Sigmoid colon (tissue), 7 donors: ENCODE measurements around the gene PPP1R12B. TPM values are rescaled to one million over a fixed set of nuclear protein-coding genes. Genes with fewer than 3 reads are reported as not detected.
"Not testable (repeated sequence)": the region's sequence is repeated elsewhere in the genome, so short reads cannot be mapped to it uniquely, and the experiment has no call there.

ENCODE experiments used
- DNase-seq: peaks from one replicate; pipeline ENCODE4 v3.0.0-alpha.2; 2019
- H3K27ac ChIP-seq, 4 donors: fragments of 200-600 bp; sonication (generic); one replicate each; pipeline ENCODE4 v1.5.1; 2016 to 2019; ENCODE audit warnings: mild to moderate bottlenecking in 1 of 4
- H3K27me3 ChIP-seq, 3 donors: fragments of 200-600 bp; sonication (generic); one replicate each; pipeline ENCODE4 v1.5.1; 2019; ENCODE audit warnings: mild to moderate bottlenecking in 1 of 3
- H3K36me3 ChIP-seq, 4 donors: fragments of 200-600 bp; sonication (generic); one replicate each; pipeline ENCODE4 v1.5.1; 2016 to 2019
- H3K4me1 ChIP-seq, 4 donors: fragments of 200-600 bp; sonication (generic); one replicate each; pipeline ENCODE4 v1.5.1; 2017 to 2019
- H3K4me3 ChIP-seq, 4 donors: fragments of 200-600 bp; sonication (generic); one replicate each; pipeline ENCODE4 v1.5.1; 2017 to 2019; ENCODE audit warnings: mild to moderate bottlenecking in 2 of 4, moderate library complexity in 1 of 4
- H3K9me3 ChIP-seq, 4 donors: fragments of 200-600 bp in 3 of 4; sonication (generic) in 3 of 4; one replicate each; pipeline versions ENCODE4 v1.5.1 to v1.6.1; 2013 to 2019
- CTCF ChIP-seq, 4 experiments: fragments of 450-650 bp in 3 of 4; fragments of 200-600 bp in 1 of 4; IDR thresholded peaks; one replicate each; pipeline ENCODE4 v1.5.1; 2016 to 2019; ENCODE audit warnings: antibody characterized with exemption in 4 of 4, mild to moderate bottlenecking in 3 of 4, moderate library complexity in 2 of 4
- EP300 ChIP-seq, 4 donors: sonication (generic); formaldehyde crosslinking; IDR thresholded peaks; one replicate each; pipeline ENCODE4 v1.6.1; 2017; ENCODE audit warnings: antibody characterized with exemption in 4 of 4
- POLR2A ChIP-seq, 2 donors: fragments of 450-650 bp; IDR thresholded peaks; one replicate each; pipeline ENCODE4 v1.6.1; 2016; ENCODE audit warnings: antibody characterized with exemption in 2 of 2, mild to moderate bottlenecking in 2 of 2, moderate library complexity in 2 of 2
- POLR2AphosphoS5 ChIP-seq, 4 donors: sonication (generic); formaldehyde crosslinking; IDR thresholded peaks; one replicate each; pipeline ENCODE4 v1.6.1; 2017; ENCODE audit warnings: antibody characterized with exemption in 4 of 4
- WGBS, 2 donors: extraction: QIAGEN DNeasy Blood & Tissue Kit; methylation state at CpG; one replicate each; pipeline ENCODE4 v1.1.7; 2013; 5-methylcytosine and 5-hydroxymethylcytosine counted together
- intact Hi-C: fragments of 100-400 bp; cut with DNase I; formaldehyde crosslinking; loops from one replicate; pipeline ENCODE4 v1.15.1; 2023
- polyA plus RNA-seq, 3 donors: library from polyadenylated mRNA; stranded (reverse); fragments of 200-250 nt; gene quantifications; one replicate each; pipeline ENCODE4 v1.2.3, GENCODE V29; 2013
- total RNA-seq, 4 donors: library from RNA; depleted of rRNA; stranded (reverse); fragments of >200 nt; gene quantifications; one replicate each; pipeline ENCODE4 v1.1.0, GENCODE V29; 2016
- donor health status: healthy with polysubstance abuse.
- donor health status: Bipolar disorder and iron deficiency.
- donor health status: healthy.

PPP1R12B gene
- total and polyA plus RNA-seq, 7 donors, result 5.3 to 995 (median 493) TPM

GRCh38 chr1:202501281-202501680 is 152.8 kb downstream of the PPP1R12B start:
- H3K4me1 ChIP-seq, result peaks cover 0 to 62% (median 22%) of the 10 kb centered on the region in 4 donors
- H3K36me3 ChIP-seq, result peaks cover 0 to 6% (median 0%) of the 10 kb centered on the region in 4 donors
- peak in 3 of 4 experiments; percentile 45 to 63 (median 47) for TF ChIP-seq CTCF (IDR thresholded peaks at IDR 0.05)
- no peak for TF ChIP-seq POLR2A (IDR thresholded peaks at IDR 0.05)
- DNase-seq, result no peak
- intact Hi-C loops, result loop anchor here (2.0 to 5.0 kb wide), 3 partner anchors 72 to 116 kb away; no protein-coding TSS in a partner anchor
- H3K9me3 ChIP-seq, result no peaks in the 10 kb centered on the region
- no peak overlapping the region for H3K4me3 ChIP-seq
- peak overlapping the region in 3 of 4 donors; percentile 58 to 93 (median 92) for H3K27ac ChIP-seq
- WGBS, 2 donors, result 50 to 73% methylated on average over 2 of the region's 2 CpGs
- H3K27me3 ChIP-seq, result no peaks in the 10 kb centered on the region

- Histone ChIP-seq H3K9me3 (no peaks in the 10 kb centered on the region), H3K27ac (peak overlapping the region; percentile 89 to 93 (median 91)), H3K36me3 (no peaks in the 10 kb centered on the region), H3K4me3 (peak overlapping the region in 3 of 4 donors; percentile 15 to 37 (median 26)), H3K27me3 (no peaks in the 10 kb centered on the region), H3K4me1 (peaks cover 0 to 66% (median 29%) of the 10 kb centered on the region in 4 donors)
- TF ChIP-seq POLR2AphosphoS5 (IDR thresholded peaks at IDR 0.05) (peak in 1 of 4 donors; percentile 12), POLR2A (IDR thresholded peaks at IDR 0.05) (no peak), EP300 (IDR thresholded peaks at IDR 0.05) (peak in 2 of 4 donors; percentile 3 to 15)
- WGBS, 2 donors, result 80 to 85% methylated on average over 4 of the region's 4 CpGs
- no peak for DNase-seq
- intact Hi-C loops, result loop anchor here (5.0 kb wide), 1 partner anchor 37 kb away; no protein-coding TSS in a partner anchor
These were observed 156.9 kb downstream of the PPP1R12B start for GRCh38 chr1:202505356-202505755.

- 59 to 69% methylated on average over 6 of the region's 6 CpGs for WGBS, 2 donors
- peak; percentile 18 to 79 (median 67) for TF ChIP-seq POLR2AphosphoS5 (IDR thresholded peaks at IDR 0.05)
- TF ChIP-seq EP300 (IDR thresholded peaks at IDR 0.05), result peak in 1 of 4 donors; percentile 54
- Histone ChIP-seq H3K4me3 (peak overlapping the region in 2 of 4 donors; percentile 26 to 37), H3K4me1 (peaks cover 0 to 66% (median 29%) of the 10 kb centered on the region in 4 donors), H3K27ac (peak overlapping the region; percentile 89 to 93 (median 91))
- not testable (repeated sequence) for H3K36me3 ChIP-seq, H3K27me3 ChIP-seq, H3K9me3 ChIP-seq
- peak; percentile 90 for DNase-seq
- intact Hi-C loops, result loop anchor here (5.0 kb wide), 1 partner anchor 36 kb away; no protein-coding TSS in a partner anchor
These were observed 157.5 kb downstream of the PPP1R12B start for GRCh38 chr1:202505880-202506575.

- not testable (repeated sequence) for H3K9me3 ChIP-seq, H3K27me3 ChIP-seq, DNase-seq, H3K4me3 ChIP-seq, H3K36me3 ChIP-seq
- 57 to 78% methylated on average over 5 to 6 of the region's 6 CpGs for WGBS, 2 donors
- peak overlapping the region in 3 of 4 donors; percentile 90 to 93 (median 92) for H3K27ac ChIP-seq
- intact Hi-C loops, result loop anchor here (5.0 kb wide), 1 partner anchor 33 kb away; no protein-coding TSS in a partner anchor
- H3K4me1 ChIP-seq, result peaks cover 0 to 43% (median 22%) of the 10 kb centered on the region in 4 donors
These were observed 160.4 kb downstream of the PPP1R12B start for GRCh38 chr1:202508863-202509262.

GRCh38 chr1:202513875-202514274 is 165.4 kb downstream of the PPP1R12B start:
- DNase-seq, intact Hi-C loops, H3K27me3 ChIP-seq, H3K27ac ChIP-seq, H3K36me3 ChIP-seq, H3K4me3 ChIP-seq, H3K9me3 ChIP-seq: not testable (repeated sequence)
- peaks cover 0 to 30% (median 23%) of the 10 kb centered on the region in 4 donors for H3K4me1 ChIP-seq

- peaks cover 0 to 53% (median 43%) of the 10 kb centered on the region in 4 donors for H3K4me1 ChIP-seq
- no peak for DNase-seq
- H3K27ac ChIP-seq, result peak overlapping the region in 2 of 4 donors; percentile 77 to 83
- no peak overlapping the region for H3K4me3 ChIP-seq
- TF ChIP-seq CTCF (IDR thresholded peaks at IDR 0.05) (no peak), EP300 (IDR thresholded peaks at IDR 0.05) (no peak), POLR2A (IDR thresholded peaks at IDR 0.05) (no peak), POLR2AphosphoS5 (IDR thresholded peaks at IDR 0.05) (no peak)
- no peaks in the 10 kb centered on the region for H3K9me3 ChIP-seq
- no peaks in the 10 kb centered on the region for H3K27me3 ChIP-seq
- intact Hi-C loops, result no loop called here
- 81 to 84% methylated on average over 4 of the region's 4 CpGs for WGBS, 2 donors
- H3K36me3 ChIP-seq, result no peaks in the 10 kb centered on the region
These were observed 168.0 kb downstream of the PPP1R12B start for GRCh38 chr1:202516434-202516877.

GRCh38 chr1:202517146-202517545 is 168.6 kb downstream of the PPP1R12B start:
- H3K27ac ChIP-seq, result peak overlapping the region in 3 of 4 donors; percentile 32 to 83 (median 77)
- H3K9me3 ChIP-seq, DNase-seq, H3K36me3 ChIP-seq, intact Hi-C loops, H3K27me3 ChIP-seq, H3K4me3 ChIP-seq: not testable (repeated sequence)
- WGBS, 2 donors, result 67 to 90% methylated on average over 1 of the region's 1 CpG
- H3K4me1 ChIP-seq, result peaks cover 0 to 53% (median 46%) of the 10 kb centered on the region in 4 donors

GRCh38 chr1:202518180-202518579 is 169.7 kb downstream of the PPP1R12B start:
- H3K36me3 ChIP-seq, DNase-seq, H3K9me3 ChIP-seq, intact Hi-C loops, H3K4me3 ChIP-seq, H3K27me3 ChIP-seq: not testable (repeated sequence)
- Histone ChIP-seq H3K4me1 (peaks cover 0 to 53% (median 46%) of the 10 kb centered on the region in 4 donors), H3K27ac (peak overlapping the region in 3 of 4 donors; percentile 8 to 83 (median 77))
- WGBS, 2 donors, result 85 to 89% methylated on average over 1 of the region's 1 CpG

- intact Hi-C loops, result not testable (repeated sequence)
These were observed 170.4 kb downstream of the PPP1R12B start for GRCh38 chr1:202518905-202519304.

More at GRCh38 chr1:202518905-202519304, 170.4 kb downstream of the PPP1R12B start:
- not testable (repeated sequence) for H3K4me3 ChIP-seq, H3K9me3 ChIP-seq, H3K27me3 ChIP-seq, H3K36me3 ChIP-seq, DNase-seq
- Histone ChIP-seq H3K4me1 (peaks cover 0 to 53% (median 46%) of the 10 kb centered on the region in 4 donors), H3K27ac (peak overlapping the region; percentile 65 to 83 (median 77))
- WGBS, 2 donors, result 29 to 70% methylated on average over 3 of the region's 3 CpGs
